HG03108 (cell line): Measurements from ENCODE around the gene N4BP3.
A peak's percentile ranks its signal among the peaks of the same experiment; 100 is the strongest.

Source experiments
- ATAC-seq: cut with Tn5 transposase; IDR thresholded peaks from one replicate; pipeline ENCODE4 v1.9.1; 2021; ENCODE audit warnings: moderate library complexity; ENCODE audit not compliant: unreplicated experiment

N4BP3 gene

GRCh38 chr5:178145965-178146820 is 32.9 kb downstream of the N4BP3 start:
- ATAC-seq, result no peak

- no peak for ATAC-seq
Observed at GRCh38 chr5:178147406-178147805, 34.1 kb downstream of the N4BP3 start.

GRCh38 chr5:178149199-178149932 is 36.0 kb downstream of the N4BP3 start:
- no peak for ATAC-seq

- no peak for ATAC-seq
Observed at GRCh38 chr5:178150977-178151734, 37.8 kb downstream of the N4BP3 start.

- ATAC-seq, result no peak
Observed at GRCh38 chr5:178152491-178153444, 39.4 kb downstream of the N4BP3 start.

- peak; percentile 99 for ATAC-seq
Observed at GRCh38 chr5:178153530-178154340, 40.4 kb downstream of the N4BP3 start, which contains the start of gene NHP2. Gene NHP2 (minus strand): TSS chr5:178153885. CDS start chr5:178153817, 68 bp downstream.

GRCh38 chr5:178155065-178155464 is 41.7 kb downstream of the N4BP3 start:
- no peak for ATAC-seq

- no peak for ATAC-seq
Observed at GRCh38 chr5:178160176-178160575, 46.8 kb downstream of the N4BP3 start.

- no peak for ATAC-seq
Observed at GRCh38 chr5:178162481-178162880, 49.1 kb downstream of the N4BP3 start.

- no peak for ATAC-seq
Observed at GRCh38 chr5:178163772-178164735, 50.7 kb downstream of the N4BP3 start.

GRCh38 chr5:178165581-178165980 is 52.2 kb downstream of the N4BP3 start:
- no peak for ATAC-seq

- ATAC-seq, result no peak
Observed at GRCh38 chr5:178170455-178170854, 57.1 kb downstream of the N4BP3 start.

- no peak for ATAC-seq
Observed at GRCh38 chr5:178174456-178174855, 61.1 kb downstream of the N4BP3 start.
